Lower leg skin (tissue), 4 donors: Measurements from ENCODE around the gene SLX4IP. TPM values are rescaled to one million over a fixed set of nuclear protein-coding genes. Genes with fewer than 3 reads are reported as not detected.

Experiments used
- DNase-seq, 2 donors: peaks; one replicate each; pipeline ENCODE4 v3.0.0-alpha.2; 2019; ENCODE audit warnings: low spot score in 2 of 2
- H3K4me3 ChIP-seq: fragments of 200-600 bp; sonication (generic); 2 replicates; pipeline ENCODE4 v1.5.1; 2017; ENCODE audit warnings: mild to moderate bottlenecking, low read depth; ENCODE audit not compliant: poor library complexity, severe bottlenecking
- POLR2A ChIP-seq, 2 donors: fragments of 450-650 bp; IDR thresholded peaks; one replicate each; pipeline ENCODE4 v1.6.1; 2016 to 2017; ENCODE audit warnings: antibody characterized with exemption in 2 of 2, mild to moderate bottlenecking in 1 of 2, moderate library complexity in 1 of 2
- WGBS, 2 donors: methylation state at CpG; one replicate each; pipeline ENCODE4 v1.1.5; 2018; 5-methylcytosine and 5-hydroxymethylcytosine counted together
- intact Hi-C: fragments of 100-400 bp; cut with DNase I; formaldehyde crosslinking; loops from one replicate; pipeline ENCODE4 v1.15.0; 2023; ENCODE audit warnings: low total_unique reads
- total RNA-seq, 4 donors: library from RNA; depleted of rRNA; stranded (reverse); fragments of >200 nt; gene quantifications; one replicate each; pipeline ENCODE4 v1.1.0, GENCODE V29; 2016
- TF ChIP-seq, protein P1 (sequence below), 3 donors: fragments of 450-650 bp; IDR thresholded peaks; one replicate each; pipeline ENCODE4 v1.5.1; 2016; ENCODE audit warnings: antibody characterized with exemption in 3 of 3, mild to moderate bottlenecking in 3 of 3, moderate library complexity in 2 of 3

SLX4IP gene
- total RNA-seq, 4 donors from 2014 or later = 3.0 to 4.0 (median 3.7) TPM

DNA sequence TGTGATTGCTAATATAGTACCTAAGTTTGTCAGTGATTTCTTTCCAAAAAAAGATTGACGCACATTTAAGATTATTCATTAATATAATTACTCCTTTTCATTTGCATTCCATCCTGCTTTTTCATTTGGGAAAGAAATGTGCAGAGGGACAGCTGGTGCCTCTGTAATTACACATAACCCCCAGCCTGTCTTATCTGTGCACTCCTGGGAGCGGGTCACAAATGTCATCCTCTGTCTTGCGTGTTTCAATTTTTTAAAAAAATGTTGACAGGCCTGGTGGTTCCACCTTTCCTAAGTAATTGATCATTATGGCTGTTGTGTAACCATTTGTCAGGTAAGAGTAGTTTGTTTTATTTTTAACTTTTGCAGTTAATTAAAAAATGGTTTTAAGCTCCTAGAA is 92.7 kb downstream of the SLX4IP start:
- DNase-seq = no peak
- H3K4me3 ChIP-seq = no peak overlapping the region
- TF ChIP-seq, protein P1, sequence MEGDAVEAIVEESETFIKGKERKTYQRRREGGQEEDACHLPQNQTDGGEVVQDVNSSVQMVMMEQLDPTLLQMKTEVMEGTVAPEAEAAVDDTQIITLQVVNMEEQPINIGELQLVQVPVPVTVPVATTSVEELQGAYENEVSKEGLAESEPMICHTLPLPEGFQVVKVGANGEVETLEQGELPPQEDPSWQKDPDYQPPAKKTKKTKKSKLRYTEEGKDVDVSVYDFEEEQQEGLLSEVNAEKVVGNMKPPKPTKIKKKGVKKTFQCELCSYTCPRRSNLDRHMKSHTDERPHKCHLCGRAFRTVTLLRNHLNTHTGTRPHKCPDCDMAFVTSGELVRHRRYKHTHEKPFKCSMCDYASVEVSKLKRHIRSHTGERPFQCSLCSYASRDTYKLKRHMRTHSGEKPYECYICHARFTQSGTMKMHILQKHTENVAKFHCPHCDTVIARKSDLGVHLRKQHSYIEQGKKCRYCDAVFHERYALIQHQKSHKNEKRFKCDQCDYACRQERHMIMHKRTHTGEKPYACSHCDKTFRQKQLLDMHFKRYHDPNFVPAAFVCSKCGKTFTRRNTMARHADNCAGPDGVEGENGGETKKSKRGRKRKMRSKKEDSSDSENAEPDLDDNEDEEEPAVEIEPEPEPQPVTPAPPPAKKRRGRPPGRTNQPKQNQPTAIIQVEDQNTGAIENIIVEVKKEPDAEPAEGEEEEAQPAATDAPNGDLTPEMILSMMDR (IDR thresholded peaks at IDR 0.05) = no peak
- TF ChIP-seq POLR2A (IDR thresholded peaks at IDR 0.05) = no peak
- 98% methylated on average over 3 of the region's 3 CpGs for WGBS, 2 donors
- intact Hi-C loops = no loop called here

DNA sequence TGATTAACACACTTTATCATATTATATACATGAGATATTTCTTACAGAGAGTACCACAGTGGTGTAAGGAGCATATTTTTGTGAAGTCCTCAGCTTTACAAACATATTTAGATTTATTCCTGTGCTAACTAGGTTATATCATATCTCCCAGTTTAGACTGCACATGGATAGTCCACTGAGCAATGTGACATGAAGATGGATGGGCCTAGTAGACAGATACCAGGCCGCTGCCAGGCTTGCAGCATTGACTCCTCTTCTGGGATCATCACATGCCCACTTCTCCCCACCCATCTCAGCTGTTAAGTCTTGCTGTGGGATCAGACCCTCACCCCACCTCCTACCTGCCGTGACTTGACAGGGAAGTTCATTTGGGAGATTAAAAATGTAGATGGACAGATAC is 95.8 kb downstream of the SLX4IP start:
- 98 to 100% methylated on average over 2 of the region's 2 CpGs for whole genome bisulfite sequencing, 2 donors
- DNase-seq = no peak
- H3K4me3 ChIP-seq = no peak overlapping the region
- TF ChIP-seq, protein P1 (IDR thresholded peaks at IDR 0.05) = no peak
- TF ChIP-seq POLR2A (IDR thresholded peaks at IDR 0.05) = no peak
- intact Hi-C loops = no loop called here

DNA sequence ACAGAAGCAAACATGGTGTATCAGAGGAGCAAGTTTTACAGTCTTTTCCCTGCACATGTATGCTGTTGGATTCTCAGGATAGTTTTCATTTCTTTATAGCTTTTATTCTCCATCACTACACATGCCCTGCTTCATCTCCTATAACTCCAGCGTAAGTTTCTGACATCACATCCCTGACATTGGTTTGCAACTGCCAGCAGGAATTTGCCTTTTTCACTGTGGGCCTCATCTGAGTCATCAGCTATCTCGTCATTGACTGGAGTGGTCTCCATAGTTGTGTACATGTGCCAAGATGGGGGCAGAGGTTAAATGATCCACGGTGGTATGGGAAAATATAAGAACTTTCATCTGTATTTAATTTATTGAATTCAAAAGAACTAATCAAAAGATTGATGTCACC is 96.7 kb downstream of the SLX4IP start:
- no peak overlapping the region for H3K4me3 ChIP-seq
- intact Hi-C loops = no loop called here
- WGBS, 2 donors = 86 to 93% methylated on average over 3 of the region's 3 CpGs
- no peak for TF ChIP-seq POLR2A (IDR thresholded peaks at IDR 0.05)
- DNase-seq = no peak

DNA sequence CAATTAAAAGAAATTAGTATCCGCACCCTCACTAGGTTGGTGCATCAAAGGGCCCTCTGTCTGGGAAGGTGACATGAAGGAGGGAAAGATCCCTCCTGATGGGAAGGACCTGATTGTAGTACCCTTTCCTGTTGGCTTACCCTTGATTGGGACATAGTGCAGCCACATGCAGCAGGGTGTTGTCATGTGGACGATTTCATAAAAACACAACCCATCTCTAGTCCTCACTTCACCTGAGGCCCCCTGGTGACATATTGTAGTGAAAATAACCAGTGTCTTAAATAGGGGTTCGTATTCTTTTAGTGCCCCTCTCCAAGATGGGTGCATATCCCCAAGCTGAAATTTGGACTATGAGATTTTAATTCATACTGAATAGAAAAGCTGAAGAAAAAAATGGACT is 97.3 kb downstream of the SLX4IP start:
- no peak overlapping the region for H3K4me3 ChIP-seq
- 87 to 95% methylated on average over 3 of the region's 3 CpGs for WGBS, 2 donors
- no peak for DNase-seq
- TF ChIP-seq, protein P1 (IDR thresholded peaks at IDR 0.05) = no peak
- no peak for TF ChIP-seq POLR2A (IDR thresholded peaks at IDR 0.05)
- intact Hi-C loops = no loop called here

DNA sequence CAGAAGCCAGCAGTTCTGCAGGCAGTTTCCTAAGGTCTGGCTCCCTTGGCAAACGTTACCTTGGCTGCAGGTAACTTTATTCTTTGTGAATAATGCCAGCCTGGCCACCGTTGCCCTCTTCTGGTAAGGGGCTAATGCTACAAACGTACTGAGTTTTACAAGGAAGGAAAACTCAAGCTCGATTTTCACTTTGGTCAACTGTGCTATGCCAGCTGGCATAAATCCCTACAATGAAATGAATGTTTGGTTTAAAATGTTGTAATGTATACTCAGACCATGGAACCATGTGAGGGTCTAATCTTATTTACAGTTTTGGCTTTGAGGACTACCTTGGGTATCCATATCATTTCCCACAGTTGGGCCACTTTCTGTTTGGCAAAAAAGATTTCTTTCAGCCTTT is 101.4 kb downstream of the SLX4IP start:
- 21% methylated on average over 4 of the region's 4 CpGs for WGBS, 2 donors
- no peak for DNase-seq
- no peak for TF ChIP-seq POLR2A (IDR thresholded peaks at IDR 0.05)
- TF ChIP-seq, protein P1 (IDR thresholded peaks at IDR 0.05) = no peak

DNA sequence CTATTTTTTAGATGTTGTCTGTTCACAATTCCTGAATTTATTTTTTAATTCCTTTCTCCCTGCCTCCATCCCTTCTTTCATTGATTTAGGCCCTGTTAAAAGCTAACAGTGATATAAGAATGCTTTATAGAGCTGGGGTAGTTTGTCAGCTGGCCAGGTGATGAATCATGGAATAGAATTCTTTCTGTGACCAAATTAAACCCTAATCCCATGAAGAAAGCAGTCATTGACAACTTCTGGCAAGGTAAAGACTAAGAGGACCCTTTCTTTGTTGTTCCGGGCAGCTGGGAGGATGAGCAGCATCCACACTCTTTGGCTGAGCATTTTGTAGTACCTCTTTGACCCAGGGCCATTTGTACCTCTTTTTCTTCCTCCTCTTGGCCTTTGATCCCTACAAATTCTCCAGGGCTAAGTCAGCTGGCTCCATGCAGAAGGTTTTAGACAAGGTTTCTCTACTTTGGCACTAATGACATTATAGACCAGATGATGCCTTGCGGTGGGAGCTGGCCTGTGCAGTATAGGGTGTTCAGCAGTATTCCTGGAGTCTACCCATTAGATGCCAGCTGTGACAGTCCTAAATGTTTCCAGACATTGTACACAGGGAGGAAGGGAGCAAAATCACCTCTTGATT is 102.9 kb downstream of the SLX4IP start:
- WGBS, 2 donors = 82 to 94% methylated on average over 2 of the region's 2 CpGs
- DNase-seq = no peak
- no peak for TF ChIP-seq POLR2A (IDR thresholded peaks at IDR 0.05)
- intact Hi-C loops = no loop called here
- H3K4me3 ChIP-seq = no peak overlapping the region

More for the DNA sequence above, 101.4 kb downstream of the SLX4IP start:
- H3K4me3 ChIP-seq = no peak overlapping the region
- intact Hi-C loops = no loop called here

DNA sequence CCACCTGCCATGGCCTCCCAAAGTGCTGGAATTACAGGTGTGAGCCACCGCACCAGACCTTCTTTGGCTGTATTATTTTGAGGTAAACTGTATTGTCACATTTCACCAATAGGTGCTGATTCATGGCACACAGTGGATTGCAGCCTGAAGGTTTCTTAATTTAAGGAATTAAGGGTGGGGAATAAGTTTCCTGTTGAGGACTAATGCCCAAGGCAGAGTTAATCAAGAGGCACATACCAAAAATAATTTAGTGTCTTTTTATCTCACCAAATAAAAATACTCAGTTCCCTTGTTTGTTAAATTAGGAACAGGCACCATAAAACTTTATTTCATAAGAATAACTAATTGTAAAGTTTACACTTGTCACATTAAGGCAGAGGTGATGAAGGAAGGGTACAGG is 103.7 kb downstream of the SLX4IP start:
- DNase-seq = no peak
- no peak overlapping the region for H3K4me3 ChIP-seq
- TF ChIP-seq POLR2A (IDR thresholded peaks at IDR 0.05) = no peak
- TF ChIP-seq, protein P1 (IDR thresholded peaks at IDR 0.05) = no peak
- WGBS, 2 donors = 0% methylated on average over 1 of the region's 1 CpG
- intact Hi-C loops = no loop called here
